Muscle of arm (tissue), 12 donors: ENCODE measurements around the gene PDE10A. TPM values are rescaled to one million over a fixed set of nuclear protein-coding genes. Genes with fewer than 3 reads are reported as not detected.
"Not testable (repeated sequence)": the region's sequence is repeated elsewhere in the genome, so short reads cannot be mapped to it uniquely, and the experiment has no call there.

Source experiments
- DNase-seq: peaks from one replicate; pipeline ENCODE4 v3.0.0-alpha.2; 2013
- polyA plus RNA-seq, 12 donors: library from polyadenylated mRNA; unstranded; fragments of 120-200 nt; gene quantifications; one replicate each; pipeline ENCODE4 v1.2.1, GENCODE V29; 2013; ENCODE audit not compliant: insufficient read length in 12 of 12

PDE10A gene
- polyA plus RNA-seq, 12 donors, result 6.9 to 13.1 (median 10.4) TPM; not detected in 1

DNA sequence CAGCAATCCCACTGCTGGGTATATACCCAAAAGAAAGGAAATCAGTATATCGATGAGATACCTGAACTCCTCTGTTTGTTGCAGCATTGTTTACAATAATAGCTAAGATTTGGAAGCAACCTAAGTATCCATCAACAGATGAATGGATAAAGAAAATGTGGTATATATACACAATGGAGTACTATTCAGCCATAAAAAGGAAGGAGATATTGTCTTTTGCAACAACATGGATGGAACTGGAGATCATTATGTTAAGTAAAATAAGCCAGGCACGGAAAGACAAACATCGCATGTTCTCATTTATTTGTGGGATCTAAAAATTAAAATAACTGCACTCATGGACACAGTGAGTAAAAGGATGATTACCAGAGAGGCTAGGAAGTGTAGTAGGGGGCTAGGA is 108.4 kb downstream of the PDE10A start:
- DNase-seq, result not testable (repeated sequence)

DNA sequence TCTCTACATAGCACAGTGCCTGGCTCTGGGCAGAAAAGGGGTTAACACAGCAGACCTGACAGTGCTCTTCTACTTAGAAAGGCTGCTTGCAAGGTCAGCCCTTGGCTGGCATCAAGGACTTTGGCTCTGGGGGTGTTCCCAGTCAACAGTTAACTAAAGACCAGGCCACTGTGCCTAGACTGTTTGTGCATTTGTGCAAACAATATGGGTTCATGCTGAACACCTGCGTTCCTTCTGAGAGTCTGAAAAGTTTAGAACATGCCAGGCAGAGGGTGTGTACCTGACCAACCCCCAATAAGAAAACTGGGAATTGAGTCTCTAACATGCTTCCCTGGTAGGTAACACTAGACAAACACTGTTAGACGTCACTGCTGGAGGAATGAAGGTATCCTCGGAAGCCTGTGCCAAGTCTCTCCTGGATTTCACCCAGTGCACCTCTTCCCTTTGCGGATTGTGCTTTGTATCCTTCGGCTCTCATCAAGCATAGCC is 110.7 kb downstream of the PDE10A start:
- no peak for DNase-seq

DNA sequence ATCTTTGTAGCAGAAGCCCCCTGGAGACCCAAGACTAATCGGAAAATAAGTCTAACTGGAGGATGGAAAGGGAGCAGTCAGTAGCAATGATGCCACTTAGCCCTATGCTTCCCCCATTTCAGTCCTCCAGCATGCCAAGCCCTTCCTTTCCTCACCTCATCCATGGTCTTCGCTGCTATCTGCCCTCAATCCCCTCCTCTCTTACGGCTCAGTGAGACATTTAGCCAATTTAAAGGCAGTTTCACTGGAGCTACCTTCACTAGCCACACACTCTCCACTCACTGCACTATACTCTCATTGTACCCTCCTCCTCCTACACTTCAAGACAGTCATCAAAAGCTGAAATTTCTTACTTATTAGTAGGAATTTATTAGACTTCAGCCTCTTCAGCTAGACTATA is 111.2 kb downstream of the PDE10A start:
- no peak for DNase-seq

DNA sequence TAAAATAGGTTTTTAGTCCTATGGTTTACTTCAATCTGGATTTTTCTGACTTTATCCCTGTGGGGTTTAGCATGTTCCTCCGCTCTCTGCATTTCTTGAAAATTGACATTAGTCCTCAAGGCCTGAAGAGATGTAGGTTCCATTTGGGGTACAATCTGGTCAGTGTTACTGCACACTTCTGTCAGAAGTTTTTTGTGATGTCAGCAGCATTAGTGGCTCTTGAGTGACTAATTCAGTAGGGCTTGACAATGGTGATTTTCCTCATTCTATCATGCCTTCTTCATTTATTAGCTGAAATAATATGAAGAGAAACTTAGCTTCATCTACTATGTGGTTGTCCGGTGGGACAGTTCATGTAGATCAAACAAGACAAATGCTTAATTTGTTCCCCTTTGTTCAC is 114.6 kb downstream of the PDE10A start:
- no peak for DNase-seq

DNA sequence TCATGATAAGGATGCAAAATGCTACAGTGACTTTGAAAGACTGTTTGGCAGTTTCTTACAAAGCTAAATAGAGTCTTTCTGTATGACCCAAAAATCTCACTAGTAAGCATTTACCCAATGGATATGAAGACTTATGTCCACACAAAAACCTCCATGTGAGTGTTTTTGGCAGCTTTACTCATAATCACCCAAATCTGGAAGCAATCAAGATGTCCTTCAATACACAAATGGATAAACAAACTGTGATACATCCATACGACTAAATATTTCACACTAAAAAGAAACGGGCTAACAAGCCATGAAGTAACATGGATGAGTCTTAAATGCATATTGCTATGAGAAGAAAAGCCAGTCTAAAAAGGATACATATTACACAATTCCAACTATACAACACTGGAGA is 117.2 kb downstream of the PDE10A start:
- DNase-seq, result peak; percentile 53

DNA sequence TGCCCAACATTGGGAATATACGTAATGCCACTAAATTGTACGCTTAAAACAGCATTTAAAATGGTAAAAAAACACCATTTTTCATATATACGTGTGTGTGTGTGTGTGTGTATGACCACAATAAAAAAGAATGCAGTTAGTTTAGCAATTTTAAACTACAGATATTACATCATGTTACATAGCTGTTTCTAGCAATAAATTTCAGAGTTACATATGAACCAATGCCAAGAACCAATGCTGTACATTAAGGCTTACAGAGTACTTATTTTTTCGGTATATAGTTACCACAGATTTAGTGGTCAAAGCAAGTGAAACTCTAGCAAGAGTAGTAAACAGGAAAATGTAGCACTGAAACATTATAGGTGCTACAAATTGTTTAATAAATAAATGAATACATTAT is 119.3 kb downstream of the PDE10A start:
- no peak for DNase-seq

DNA sequence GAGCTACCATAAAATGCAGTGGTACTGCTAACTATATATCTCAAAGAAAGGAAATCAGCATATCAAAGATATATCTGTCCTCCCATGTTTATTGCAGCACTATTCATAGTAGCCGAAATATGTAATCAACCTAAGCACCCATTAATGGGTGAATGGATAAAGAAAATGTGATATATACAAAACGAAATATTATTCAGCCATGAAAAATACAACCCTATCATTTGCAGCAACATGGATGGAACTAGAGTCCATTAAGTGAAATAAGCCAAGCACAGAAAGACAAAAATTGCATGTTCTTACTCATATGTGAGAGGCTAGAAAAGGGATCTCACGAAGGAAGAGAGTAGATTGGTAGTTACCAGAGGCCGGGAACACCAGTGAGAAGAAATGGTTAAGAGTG is 126.1 kb downstream of the PDE10A start:
- no peak for DNase-seq

DNA sequence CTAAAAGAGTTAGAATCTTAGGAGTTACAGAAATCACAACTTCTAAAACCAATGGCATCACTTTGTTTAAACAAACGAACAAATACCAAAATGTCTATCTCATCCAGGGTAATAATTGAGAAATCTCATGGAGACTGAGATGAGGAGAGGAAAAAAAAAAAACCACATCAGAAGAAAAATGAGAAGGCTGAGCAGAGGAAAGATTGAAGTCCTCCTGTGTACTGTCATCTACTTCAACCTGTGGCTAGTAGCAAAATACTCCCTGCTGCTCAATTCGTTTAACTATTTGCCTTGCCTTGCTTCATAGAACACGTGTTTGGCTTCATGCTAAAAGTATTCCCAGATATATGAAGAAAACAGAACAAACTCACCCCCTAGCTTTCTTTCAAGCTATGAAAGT is 143.7 kb downstream of the PDE10A start:
- no peak for DNase-seq

DNA sequence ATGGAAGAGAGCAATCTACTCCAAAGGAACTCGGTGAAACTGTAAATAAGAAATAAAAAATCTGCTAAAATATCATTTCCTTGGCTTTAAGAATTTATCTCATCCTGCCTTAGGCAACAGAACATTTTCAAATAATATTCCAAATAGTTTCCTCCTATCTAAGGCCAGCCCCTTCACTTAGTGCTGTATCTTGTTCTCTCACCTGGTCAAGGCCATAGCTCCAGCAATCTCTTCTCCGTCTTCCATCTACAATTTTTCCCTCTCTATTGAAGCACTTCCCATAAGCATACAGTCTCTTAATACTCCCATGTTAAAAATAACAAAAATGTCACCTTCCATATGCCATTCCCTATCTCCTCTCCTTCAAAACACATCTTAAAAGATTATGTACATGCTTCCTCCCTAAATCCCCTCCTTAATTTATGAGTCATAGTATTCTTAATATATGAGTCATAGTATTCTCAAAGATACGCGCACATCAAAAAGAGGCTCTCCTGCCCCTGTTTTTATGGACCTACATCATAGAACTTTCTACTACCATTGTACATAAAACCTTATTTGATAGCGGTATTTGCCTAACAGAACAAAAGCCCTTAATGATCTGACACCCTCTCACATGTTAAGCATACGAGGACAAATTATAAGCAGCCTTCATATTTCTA is 146.9 kb downstream of the PDE10A start:
- no peak for DNase-seq

DNA sequence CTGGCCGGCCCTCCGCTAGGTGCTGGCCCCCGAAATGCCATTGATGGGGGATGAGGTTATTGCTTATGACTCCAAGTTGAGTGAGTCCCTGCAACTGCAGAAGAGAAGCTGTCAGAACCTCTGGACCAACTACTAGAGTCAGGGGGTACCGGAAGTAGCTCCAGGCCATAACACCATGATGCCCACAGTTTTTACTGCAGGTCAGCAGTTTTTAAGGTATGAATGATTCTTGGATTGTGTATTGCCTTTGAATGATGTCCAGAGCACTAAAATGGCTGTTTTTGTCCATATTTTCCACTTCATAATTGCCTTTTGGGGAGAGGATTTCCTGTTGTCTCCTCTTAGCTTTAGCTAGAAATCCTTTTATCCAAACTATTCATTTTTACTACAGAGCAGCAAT is 148.4 kb downstream of the PDE10A start:
- DNase-seq, result no peak

DNA sequence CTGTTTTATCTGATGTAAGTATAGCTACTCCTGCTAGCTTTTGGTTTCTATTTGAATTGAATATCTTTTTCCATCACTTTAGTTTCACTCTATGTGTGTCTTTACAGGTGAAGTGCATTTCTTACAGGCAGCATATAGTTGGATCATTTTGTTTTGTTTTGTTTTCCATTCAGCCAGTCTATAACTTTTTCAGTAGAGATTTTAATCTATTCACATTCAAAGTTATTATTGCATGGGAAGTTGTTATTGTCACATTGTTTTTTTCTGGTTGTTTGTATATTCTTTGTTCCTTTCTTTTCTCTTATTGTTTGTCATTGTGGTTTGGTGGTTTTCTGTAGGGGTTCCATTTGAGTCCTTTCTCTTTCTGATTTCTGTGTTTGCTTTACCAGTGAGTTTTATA is 151.2 kb downstream of the PDE10A start:
- DNase-seq, result no peak

DNA sequence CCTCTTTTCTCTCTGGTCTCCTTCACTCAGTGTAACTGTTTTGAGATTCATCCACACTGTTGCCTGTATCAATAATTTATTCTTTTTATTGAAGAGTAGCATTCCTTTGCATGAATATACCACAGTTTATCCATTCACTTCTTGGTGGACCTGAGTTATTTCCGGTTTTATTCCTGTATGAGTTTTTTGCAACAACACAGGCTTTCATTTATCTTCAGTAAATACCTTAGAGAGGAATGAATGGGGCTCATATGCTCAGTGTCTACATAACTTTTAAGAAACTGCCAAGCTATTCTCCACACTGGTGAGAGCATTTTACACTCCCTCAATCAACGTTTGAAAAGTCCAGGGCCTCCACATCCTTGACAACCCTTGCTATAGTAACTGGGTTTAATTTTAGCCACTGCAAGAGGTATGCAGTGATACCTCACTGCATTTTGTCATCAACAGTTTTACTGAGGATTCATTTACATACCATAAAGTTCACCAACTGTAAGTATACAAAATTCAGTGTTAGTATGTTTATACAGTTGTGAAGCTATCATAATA is 154.6 kb downstream of the PDE10A start:
- DNase-seq, result no peak

DNA sequence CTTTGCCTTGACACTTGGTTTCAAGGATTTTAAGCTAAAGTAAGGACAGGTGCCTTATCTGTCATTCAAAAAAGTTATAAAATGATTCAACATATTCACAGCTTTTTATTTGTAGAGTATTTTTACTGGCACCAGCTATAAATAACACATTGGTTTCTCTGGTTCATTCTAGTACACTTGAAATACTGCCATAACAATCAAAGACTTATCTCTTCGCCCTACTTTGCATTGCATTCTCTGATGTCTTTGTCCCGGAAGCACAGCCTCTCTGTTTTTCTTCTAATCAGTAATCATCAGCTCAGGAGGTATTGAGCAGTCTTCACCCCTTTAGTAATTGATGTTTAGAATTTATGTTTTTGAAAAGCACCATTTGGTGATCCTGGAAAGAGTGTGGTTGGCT is 156.4 kb downstream of the PDE10A start:
- DNase-seq, result no peak

DNA sequence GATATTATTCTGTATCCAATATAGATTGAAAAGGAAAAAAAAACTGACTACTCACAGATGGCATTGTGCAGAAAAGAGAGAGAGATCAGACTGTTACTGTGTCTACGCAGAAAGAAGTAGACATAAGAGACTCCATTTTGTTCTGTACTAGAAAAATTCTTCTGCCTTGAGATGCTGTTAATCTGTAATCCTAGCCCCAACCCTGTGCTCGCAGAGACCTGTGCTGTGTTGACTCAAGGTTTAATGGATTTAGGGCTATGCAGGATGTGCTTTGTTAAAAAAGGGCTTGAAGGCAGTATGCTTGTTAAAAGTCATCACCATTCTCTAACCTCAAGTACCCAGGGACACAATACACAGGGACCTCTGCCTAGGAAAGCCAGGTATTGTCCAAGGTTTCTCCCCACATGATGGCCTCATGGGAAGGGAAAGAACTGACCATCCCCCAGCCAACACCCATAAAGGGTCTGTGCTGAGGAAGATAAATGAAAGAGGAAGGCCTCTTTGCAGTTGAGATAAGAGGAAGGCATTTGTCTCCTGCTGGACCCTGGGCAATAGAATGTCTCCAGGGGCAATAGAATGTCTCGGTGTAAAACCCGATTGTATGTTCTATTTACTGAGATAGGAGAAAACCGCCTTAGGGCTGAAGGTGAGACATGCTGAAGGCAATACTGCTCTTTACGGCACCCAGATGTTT is 162.7 kb downstream of the PDE10A start:
- not testable (repeated sequence) for DNase-seq

DNA sequence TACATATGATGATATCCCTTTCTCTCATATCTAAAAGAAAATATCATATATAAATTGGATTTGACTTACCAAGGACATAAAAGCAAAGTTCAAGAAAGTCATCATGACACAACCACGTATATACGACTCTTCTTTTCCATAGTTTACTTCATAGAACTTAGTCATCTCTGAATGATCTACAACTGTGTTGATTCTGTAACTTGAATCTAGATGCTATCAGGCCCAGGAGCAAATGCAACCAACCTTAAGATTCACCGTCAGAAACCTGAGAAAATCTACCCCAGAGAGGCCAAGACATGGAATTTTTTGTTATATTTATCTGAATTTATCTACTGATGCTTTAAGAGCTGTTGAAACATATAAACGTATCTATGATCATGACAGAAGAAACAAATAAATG is 165.6 kb downstream of the PDE10A start:
- DNase-seq, result no peak

DNA sequence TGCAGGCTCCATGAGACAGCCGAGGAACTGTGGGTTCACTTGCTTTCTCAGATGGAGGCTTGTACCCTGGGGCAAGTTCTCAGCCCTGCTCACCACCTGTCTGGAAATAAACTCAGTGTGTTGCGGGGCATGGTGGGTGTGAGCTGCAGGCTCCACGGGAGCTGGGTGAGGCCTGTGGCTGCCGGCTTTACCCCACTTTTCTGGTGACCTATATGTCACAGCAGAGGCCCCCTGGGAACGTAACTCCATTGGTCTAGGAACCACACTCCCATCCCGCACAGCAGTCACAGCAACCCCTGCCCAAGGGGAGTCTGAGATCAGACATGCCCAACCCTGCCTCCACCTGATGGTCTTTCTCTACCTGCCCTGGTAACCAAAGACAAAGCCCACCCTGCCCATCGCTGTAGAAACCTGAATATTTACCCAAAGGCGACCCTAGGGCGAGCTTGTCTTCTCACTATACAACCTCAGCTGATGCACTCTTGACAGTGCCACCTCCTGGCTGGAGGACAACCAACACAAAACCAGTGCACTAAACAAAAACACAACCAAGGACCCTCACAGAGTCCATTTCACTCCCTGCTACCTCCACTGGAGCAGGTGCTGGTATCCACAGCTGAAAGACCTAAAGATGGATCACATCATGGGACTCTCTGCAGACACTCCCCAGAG is 174.3 kb downstream of the PDE10A start:
- DNase-seq, result no peak

DNA sequence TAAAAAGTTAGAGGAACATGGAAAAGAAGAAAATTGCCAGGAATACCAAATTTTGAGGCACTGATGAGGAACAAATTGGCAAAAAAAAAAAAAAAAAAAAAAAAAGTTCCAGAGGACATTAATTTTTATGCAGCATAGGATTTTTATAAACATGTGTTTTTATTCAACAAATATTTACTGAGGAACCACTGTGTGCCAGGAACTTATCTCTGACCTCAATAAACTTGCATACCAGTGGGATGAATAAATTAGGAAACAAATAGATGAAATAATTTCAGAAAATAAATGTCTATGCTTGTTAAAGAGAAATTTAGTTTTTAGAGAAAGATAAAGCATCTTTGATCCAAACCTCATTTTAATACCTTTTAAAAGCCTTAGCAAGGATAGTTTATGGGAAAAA is 175.1 kb downstream of the PDE10A start:
- DNase-seq, result no peak

DNA sequence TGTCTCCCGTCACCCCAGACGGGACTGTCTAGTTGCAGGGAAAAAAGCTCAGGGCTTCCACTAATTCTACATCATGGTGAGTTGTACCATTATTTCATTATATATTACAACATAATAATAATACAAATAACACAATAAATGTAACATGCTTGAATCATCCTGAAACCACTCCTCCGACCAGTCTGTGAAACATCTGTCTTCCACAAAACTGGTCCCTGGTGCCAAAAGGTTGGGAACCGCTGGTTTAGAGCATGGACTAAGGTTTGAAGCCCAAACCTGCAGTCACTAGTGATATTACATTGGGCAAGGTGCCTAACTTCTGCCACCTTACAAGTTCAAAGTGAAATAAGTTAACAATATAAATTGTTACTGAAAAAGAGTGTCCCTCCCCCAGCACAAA is 175.7 kb downstream of the PDE10A start:
- DNase-seq, result no peak

DNA sequence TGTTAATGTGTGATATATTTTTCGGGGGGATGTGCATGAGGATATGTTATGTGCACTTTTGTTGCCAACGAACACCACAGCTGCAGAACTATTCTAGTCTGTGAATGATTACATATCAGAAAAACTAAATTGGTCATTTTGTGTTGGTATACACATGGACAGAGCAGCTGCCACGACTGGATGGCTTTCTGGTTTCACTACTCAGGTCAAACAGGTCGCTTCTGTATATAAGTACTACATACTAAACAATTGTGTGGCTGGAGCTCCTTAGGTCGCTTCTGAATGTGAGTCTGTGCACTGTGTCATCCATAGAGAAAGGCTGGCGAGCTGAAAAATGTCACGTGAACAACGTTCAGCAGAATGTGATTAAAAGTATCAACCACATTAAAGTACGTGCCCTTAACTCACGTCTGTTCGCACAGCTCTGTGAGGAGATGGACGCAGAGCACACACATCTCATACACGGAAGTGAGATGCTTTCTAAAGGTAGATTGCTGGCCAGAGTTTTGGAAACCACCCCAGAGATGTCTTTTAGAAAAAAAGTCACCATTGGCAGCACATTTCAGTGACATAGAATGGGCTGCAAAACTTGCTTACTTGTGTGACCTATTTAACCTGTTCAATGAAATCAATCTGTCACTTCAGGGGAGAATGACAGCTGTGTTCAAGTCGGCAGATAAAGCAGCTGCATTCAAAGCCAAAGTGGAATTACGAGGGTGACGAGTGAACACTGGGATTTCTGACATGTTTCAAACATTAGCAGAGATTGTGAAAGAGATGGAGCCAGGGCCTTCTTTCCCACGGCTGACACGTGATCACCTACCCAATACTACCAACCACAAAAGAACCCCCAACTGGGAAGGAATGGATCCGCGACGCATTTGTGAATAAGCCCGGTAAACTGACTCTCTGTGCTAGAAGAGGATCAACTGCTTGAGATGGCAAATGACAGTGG is 176.6 kb downstream of the PDE10A start:
- no peak for DNase-seq

DNA sequence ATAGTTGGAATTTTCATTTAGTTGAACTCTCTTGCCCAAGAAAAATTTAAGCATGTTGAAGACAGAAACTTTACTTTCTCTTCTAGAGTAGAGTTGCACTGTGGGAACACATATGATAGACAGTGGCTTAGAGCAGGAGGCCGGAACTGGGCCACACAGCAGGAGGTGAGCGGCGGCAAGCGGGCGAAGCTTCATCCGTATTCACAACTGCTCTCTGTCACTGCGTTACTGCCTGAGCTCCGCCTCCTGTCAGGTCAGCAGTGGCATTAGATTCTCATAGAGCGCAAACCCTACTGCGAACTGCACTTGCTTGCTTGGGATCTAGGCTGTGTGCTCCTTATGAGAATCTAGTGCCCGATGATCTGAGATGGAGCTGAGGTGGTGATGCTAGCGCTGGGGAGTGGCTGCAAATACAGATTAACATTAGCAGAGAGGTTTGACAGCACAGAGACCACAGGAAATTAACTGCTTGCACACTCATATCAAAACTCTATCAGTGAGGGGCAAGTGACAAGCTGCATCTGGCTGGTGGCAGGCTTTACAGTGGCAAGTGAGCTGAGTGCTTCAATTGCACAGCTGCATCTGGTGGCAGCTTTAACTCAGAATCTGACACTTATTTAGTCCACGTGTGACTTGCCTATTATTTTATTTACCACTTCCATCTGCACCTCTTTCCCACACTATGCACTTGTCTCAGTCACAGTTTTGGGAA is 178.7 kb downstream of the PDE10A start:
- no peak for DNase-seq

DNA sequence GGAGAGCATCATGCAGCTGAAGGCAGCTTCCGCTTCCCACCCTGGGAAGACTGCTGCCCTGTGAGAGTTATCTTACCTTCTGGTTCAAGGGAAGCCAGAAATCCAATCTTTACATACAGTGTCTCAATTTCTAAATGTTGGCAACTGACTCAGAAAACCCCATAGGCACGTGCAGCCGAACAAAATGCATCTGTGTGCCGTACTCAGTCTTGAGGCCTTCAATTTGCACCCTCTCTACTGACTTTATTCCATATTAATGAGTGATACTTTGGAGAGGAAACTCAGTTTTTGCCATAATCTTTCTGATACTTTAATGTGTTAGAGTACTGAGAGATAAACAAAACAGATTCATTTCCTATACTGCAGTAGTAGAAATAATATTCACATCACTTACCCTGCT is 181.1 kb downstream of the PDE10A start:
- DNase-seq, result no peak
